Activated T-helper 2 cell treated with anti-CD3 and anti-CD28 coated beads, Interferon-gamma antibody, Interleukin-2, Interleukin-4, amounts not matched to agents 10 μg/mL and 5 μg/mL and 100 μg/mL, durations not matched to agents 14 hours and 24 hours and 36 hours (primary cell): ENCODE data around the gene AP4S1. TPM values are rescaled to one million over a fixed set of nuclear protein-coding genes. Genes with fewer than 3 reads are reported as not detected.

Experiments used
- DNase-seq: peaks from one replicate; pipeline ENCODE4 v3.0.0; 2021; ENCODE audit warnings: low spot score
- H3K27ac Mint-ChIP-seq: one replicate; pipeline ENCODE4 v1.8.0; 2021; ENCODE audit warnings: mixed read lengths
- H3K27me3 Mint-ChIP-seq: one replicate; pipeline ENCODE4 v1.8.0; 2021; ENCODE audit warnings: low read depth, mixed read lengths
- H3K36me3 Mint-ChIP-seq: one replicate; pipeline ENCODE4 v1.8.0; 2021; ENCODE audit warnings: low read depth, mixed read lengths
- H3K4me1 Mint-ChIP-seq: one replicate; pipeline ENCODE4 v1.8.0; 2021; ENCODE audit warnings: low read depth, mixed read lengths
- H3K4me3 Mint-ChIP-seq: one replicate; pipeline ENCODE4 v1.8.0; 2021; ENCODE audit warnings: low read depth, mild to moderate bottlenecking, moderate library complexity, mixed read lengths
- H3K9me3 Mint-ChIP-seq: one replicate; pipeline ENCODE4 v1.8.0; 2021; ENCODE audit warnings: mixed read lengths
- intact Hi-C: fragments of 100-400 bp; cut with micrococcal nuclease; formaldehyde crosslinking; loops from one replicate; pipeline ENCODE4 v1.15.1; 2023
- total RNA-seq: library from RNA; stranded (reverse); gene quantifications from 2 replicates; pipeline ENCODE4 v1.2.3, GENCODE V29; 2022

The AP4S1 gene
- total RNA-seq, 1 donor from 2014 or later = 7.0 TPM

DNA sequence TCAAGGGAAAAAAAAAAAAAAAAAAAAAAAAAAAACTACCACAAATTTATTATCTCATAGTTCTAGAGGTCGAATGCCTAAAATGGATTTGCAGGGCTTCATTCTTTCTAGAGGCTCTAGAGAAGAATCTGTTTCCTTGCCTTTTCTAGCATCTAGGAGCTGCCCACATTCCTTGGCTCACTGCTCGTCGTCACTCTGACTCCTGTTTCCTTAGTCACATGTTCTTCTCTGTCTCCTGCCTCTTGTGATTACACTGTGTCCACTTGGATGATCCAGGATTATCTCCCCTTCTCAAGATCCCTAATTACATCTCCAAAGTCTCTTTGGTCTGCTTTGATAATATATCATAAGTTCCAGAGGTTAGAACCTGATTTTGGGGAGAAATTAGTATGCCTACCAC is 93.4 kb downstream of the AP4S1 start:
- no peak overlapping the region for H3K27ac Mint-ChIP-seq
- intact Hi-C loops = no loop called here
- no peaks in the 10 kb centered on the region for H3K9me3 Mint-ChIP-seq
- H3K27me3 Mint-ChIP-seq = no peaks in the 10 kb centered on the region
- H3K4me3 Mint-ChIP-seq = no peak overlapping the region
- no peak for DNase-seq
- H3K4me1 Mint-ChIP-seq = peaks cover 5% of the 10 kb centered on the region
- peaks cover 66% of the 10 kb centered on the region for H3K36me3 Mint-ChIP-seq

DNA sequence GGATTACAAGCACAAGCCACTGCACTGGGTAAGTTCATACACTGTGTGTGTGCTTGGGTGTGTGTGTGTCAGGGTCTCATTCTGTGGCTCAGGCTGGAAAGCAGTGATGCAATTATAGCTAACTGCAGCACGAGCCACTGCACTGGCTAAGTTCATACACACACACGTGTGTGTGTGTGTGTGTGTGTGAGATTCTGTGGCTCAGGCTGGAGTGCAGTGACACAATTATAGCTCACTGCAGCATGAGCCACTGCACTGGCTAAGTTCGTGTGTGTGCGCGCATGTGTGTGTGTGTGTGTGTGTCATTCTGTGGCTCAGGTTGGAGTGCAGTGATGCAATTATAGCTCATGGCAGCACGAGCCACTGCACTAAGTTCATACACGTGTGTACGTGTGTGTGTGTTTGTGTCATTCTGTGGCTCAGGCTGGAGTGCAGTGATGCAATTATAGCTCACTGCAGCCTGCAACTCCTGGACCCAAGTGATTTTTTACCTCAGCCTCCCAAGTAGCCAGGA is 96.7 kb downstream of the AP4S1 start:
- H3K4me1 Mint-ChIP-seq = peaks cover 15% of the 10 kb centered on the region
- no peak for DNase-seq
- no peaks in the 10 kb centered on the region for H3K27me3 Mint-ChIP-seq
- intact Hi-C loops = loop anchor here (10.0 kb wide), 1 partner anchor 253 kb away; no protein-coding TSS in a partner anchor
- no peak overlapping the region for H3K27ac Mint-ChIP-seq
- no peaks in the 10 kb centered on the region for H3K9me3 Mint-ChIP-seq
- H3K36me3 Mint-ChIP-seq = peaks cover 59% of the 10 kb centered on the region
- H3K4me3 Mint-ChIP-seq = no peak overlapping the region

DNA sequence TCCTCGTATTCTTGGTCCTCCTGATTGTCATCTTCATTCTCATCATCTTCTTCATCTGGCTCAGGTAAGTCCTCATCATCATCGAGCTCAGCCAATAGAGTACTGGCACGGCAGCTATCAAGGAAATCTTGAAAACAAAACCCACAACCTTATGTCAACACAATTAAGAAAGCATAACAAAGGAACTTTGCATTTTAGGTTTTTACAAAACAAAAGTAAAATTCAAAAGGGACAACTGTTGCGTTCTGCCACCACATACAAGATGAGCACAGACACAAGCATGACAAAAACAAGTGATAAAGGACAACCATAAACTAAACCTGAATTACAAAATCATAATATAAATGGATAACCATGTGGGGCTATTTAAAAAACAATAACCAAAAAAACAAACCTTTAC is 97.5 kb downstream of the AP4S1 start:
- Mint-ChIP-seq H3K4me1 (peaks cover 20% of the 10 kb centered on the region), H3K27me3 (no peaks in the 10 kb centered on the region), H3K9me3 (no peaks in the 10 kb centered on the region), H3K36me3 (peaks cover 66% of the 10 kb centered on the region), H3K4me3 (no peak overlapping the region), H3K27ac (no peak overlapping the region)
- intact Hi-C loops = loop anchor here (10.0 kb wide), 1 partner anchor 252 kb away; no protein-coding TSS in a partner anchor
- no peak for DNase-seq

DNA sequence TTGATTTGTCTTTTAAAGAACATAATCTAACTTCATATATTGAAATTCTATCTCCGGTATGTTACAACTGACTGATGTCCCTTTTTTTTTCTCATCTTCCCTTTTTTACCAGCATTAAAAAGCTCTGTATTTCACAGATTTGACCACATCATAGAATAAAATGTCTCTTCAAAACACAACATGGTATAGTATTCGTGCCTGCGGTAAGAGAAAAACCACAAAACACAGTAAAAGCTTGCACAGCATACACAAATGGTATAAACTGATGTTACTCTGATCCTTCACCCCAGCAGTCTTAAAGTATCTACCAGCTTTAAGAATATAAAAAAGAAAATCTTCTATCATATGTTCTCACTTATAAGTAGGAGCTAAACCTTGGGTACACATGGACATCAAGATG is 98.7 kb downstream of the AP4S1 start:
- Mint-ChIP-seq H3K4me3 (no peak overlapping the region), H3K27ac (no peak overlapping the region), H3K4me1 (peaks cover 32% of the 10 kb centered on the region), H3K9me3 (no peaks in the 10 kb centered on the region), H3K36me3 (peaks cover 70% of the 10 kb centered on the region), H3K27me3 (no peaks in the 10 kb centered on the region)
- DNase-seq = no peak
- intact Hi-C loops = loop anchor here (10.0 kb wide), 1 partner anchor 251 kb away; no protein-coding TSS in a partner anchor

DNA sequence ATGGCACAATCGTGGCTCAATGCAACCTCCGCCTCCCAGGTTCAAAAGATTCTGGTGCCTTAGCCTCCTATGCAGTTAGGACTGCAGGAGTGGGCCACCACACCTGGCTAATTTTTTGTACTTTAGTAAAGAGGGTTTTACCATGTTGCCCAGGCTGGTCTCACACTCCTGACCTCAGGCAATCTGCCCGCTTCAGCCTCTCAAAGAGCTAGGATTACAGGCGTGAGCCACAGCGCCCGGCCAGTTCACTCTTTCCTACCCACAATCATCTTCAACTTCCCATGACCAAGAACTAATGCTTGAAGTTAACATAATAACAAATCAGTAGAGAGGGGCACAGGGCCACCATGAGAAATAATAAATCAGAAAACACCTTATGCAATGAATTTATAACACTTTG is 99.8 kb downstream of the AP4S1 start:
- no peak for DNase-seq
- Mint-ChIP-seq H3K4me3 (no peak overlapping the region), H3K4me1 (peaks cover 35% of the 10 kb centered on the region), H3K27ac (no peak overlapping the region), H3K9me3 (no peaks in the 10 kb centered on the region), H3K27me3 (no peaks in the 10 kb centered on the region), H3K36me3 (peaks cover 68% of the 10 kb centered on the region)
- intact Hi-C loops = loop anchor here (5.0 to 10.0 kb wide), 2 partner anchors 250 to 332 kb away; partner anchors contain the start of gene DTD2

DNA sequence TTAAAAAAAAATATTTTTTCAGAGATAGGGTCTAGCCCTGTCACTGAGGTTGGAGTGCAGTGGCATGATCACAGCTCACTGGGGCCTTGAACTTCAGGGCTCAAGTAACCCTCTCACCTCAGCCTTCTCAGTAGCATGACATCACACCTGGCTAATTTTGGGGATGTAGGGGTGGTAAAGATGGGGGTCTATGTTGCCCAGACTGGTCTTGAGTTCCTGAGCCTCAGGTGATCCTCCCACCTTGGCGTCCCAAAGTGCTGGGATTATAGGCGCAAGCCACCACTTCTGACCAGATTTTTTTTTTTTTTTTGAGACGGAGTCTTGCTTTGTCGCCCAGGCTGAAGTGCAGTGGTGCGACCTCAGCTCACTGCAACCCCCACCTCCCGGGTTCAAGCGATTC is 101.2 kb downstream of the AP4S1 start:
- no peak overlapping the region for H3K4me3 Mint-ChIP-seq
- no peaks in the 10 kb centered on the region for H3K9me3 Mint-ChIP-seq
- peaks cover 35% of the 10 kb centered on the region for H3K4me1 Mint-ChIP-seq
- H3K36me3 Mint-ChIP-seq = peaks cover 72% of the 10 kb centered on the region
- intact Hi-C loops = loop anchor here (2.0 to 10.0 kb wide), 4 partner anchors 80 to 331 kb away; partner anchors contain the start of genes DTD2, HECTD1 and STRN3
- H3K27ac Mint-ChIP-seq = no peak overlapping the region
- no peaks in the 10 kb centered on the region for H3K27me3 Mint-ChIP-seq
- no peak for DNase-seq

DNA sequence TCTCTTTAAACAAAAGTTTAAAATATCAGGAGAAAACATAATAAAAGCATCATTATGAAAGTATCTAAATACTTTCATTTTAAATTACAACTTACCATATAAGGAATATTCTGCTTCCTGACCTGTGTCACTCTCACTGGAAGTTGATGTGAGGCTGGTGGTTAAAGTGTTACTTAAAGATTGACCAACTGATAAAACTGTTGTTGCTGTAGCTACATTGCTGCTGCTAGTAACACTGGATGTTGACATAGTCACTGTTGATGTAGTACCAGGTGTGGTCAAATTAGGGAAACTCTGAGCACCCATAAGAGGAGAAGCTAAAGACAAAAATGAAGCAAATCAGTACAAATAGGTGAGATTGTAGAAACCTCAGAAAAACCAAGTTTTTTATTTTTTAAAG is 102.2 kb downstream of the AP4S1 start:
- peaks cover 35% of the 10 kb centered on the region for H3K4me1 Mint-ChIP-seq
- no peaks in the 10 kb centered on the region for H3K27me3 Mint-ChIP-seq
- no peak overlapping the region for H3K4me3 Mint-ChIP-seq
- H3K36me3 Mint-ChIP-seq = peaks cover 67% of the 10 kb centered on the region
- no peaks in the 10 kb centered on the region for H3K9me3 Mint-ChIP-seq
- H3K27ac Mint-ChIP-seq = peak overlapping the region; percentile 44
- peak; percentile 53 for DNase-seq
- intact Hi-C loops = loop anchor here (2.0 to 10.0 kb wide), 4 partner anchors 79 to 330 kb away; partner anchors contain the start of genes DTD2, HECTD1 and STRN3

DNA sequence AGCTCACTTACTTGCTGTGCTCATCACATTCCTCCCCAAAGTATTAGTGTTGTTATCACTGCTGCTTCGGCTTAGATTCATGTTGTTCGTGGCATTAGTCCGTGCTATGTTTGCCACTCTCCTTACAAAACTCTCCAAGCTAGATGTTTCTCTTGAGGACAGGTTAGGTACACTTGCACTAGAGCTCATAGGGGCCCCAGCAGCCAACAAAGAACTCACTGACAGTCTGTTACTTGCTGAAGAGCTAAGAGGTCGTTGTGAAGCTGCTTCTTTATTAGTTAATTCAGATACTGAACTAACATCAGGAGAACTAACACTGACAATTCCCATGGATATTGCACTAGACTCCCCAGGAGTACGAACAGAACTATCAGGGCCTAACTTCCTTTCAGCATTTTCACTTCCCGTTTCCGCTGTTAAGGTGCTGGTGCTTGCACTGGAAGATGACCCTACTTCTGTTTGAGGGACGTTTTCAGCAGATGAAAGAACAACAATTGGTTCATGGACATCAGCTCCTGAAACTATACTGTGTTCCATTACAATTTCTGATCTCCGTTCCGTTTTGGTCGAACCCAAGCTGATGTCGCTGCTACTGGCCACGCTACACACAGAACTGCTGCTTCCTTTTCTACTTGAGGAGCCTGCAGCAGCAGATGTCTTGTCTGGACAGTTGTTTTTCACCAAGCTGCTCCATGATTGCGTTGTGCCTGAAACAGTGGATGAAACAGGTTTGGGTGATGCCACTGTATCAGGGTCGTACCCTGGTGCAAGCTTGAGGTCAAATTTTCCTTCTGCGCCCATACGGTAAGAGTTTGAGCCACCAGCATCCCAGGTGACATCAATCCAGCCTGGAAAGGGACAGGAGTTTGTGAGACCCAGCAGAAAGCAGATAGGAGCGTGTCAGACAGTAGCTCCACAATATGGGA is 103.4 kb downstream of the AP4S1 start:
- no peaks in the 10 kb centered on the region for H3K9me3 Mint-ChIP-seq
- H3K4me3 Mint-ChIP-seq = no peak overlapping the region
- H3K27ac Mint-ChIP-seq = peak overlapping the region; percentile 60
- peaks cover 30% of the 10 kb centered on the region for H3K4me1 Mint-ChIP-seq
- intact Hi-C loops = loop anchor here (5.0 to 10.0 kb wide), 2 partner anchors 246 to 328 kb away; partner anchors contain the start of gene DTD2
- H3K36me3 Mint-ChIP-seq = peaks cover 64% of the 10 kb centered on the region
- H3K27me3 Mint-ChIP-seq = no peaks in the 10 kb centered on the region
- DNase-seq = no peak

DNA sequence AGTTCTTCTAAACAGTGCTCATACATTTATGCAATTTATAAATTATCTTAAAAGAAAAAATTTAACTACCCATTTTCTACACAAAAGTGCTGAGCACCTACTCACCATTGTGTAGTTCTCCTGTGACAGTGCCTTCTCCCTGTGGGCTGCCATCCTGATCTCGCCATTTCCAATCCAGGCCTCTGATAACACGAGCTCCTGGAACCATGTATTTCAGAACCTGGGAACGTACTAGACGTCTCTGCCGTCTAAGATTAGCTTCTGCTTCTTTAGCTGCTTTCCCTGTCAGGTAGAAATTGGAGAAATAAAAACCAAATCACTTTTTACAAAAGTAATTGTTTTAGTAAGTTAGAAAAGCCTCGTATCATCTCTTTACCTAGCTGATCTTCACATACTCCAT is 107.7 kb downstream of the AP4S1 start:
- no peaks in the 10 kb centered on the region for H3K27me3 Mint-ChIP-seq
- H3K4me3 Mint-ChIP-seq = no peak overlapping the region
- no peaks in the 10 kb centered on the region for H3K9me3 Mint-ChIP-seq
- H3K36me3 Mint-ChIP-seq = peaks cover 56% of the 10 kb centered on the region
- intact Hi-C loops = no loop called here
- H3K27ac Mint-ChIP-seq = no peak overlapping the region
- no peak for DNase-seq
- peaks cover 13% of the 10 kb centered on the region for H3K4me1 Mint-ChIP-seq

DNA sequence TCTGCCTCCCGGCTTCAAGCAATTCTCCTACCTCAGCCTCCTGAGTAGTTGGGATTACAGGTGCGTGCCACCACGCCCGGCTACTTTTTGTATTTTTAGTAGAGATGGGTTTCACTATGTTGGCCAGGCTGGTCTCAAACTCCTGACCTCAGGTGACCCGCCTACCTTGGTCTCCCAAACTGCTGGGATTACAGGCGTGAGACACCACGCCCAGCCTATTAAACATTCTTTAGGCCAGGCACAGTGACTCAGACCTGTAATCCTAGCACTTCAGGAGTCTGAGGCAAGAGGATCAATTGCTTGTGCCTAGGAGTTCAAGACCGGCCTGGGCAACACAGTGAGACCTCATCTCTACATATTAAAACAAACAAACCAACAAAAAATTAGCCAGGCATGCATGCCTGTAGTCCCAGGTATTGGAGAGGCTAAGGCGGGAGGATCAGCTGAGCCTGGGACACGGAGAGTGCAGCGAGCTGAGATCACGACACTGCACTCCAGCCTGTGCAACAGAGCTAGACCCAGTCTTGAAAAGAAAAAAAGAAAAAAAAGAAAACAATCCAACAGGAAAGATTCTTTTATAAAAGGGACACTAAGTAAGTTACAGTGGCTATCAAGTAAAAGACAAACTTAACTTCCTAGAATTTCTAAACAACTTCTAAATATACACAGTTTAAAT is 111.9 kb downstream of the AP4S1 start:
- H3K36me3 Mint-ChIP-seq = peaks cover 43% of the 10 kb centered on the region
- H3K27me3 Mint-ChIP-seq = no peaks in the 10 kb centered on the region
- no peak for DNase-seq
- intact Hi-C loops = no loop called here
- no peaks in the 10 kb centered on the region for H3K9me3 Mint-ChIP-seq
- no peak overlapping the region for H3K4me3 Mint-ChIP-seq
- no peak overlapping the region for H3K27ac Mint-ChIP-seq
- H3K4me1 Mint-ChIP-seq = no peaks in the 10 kb centered on the region

DNA sequence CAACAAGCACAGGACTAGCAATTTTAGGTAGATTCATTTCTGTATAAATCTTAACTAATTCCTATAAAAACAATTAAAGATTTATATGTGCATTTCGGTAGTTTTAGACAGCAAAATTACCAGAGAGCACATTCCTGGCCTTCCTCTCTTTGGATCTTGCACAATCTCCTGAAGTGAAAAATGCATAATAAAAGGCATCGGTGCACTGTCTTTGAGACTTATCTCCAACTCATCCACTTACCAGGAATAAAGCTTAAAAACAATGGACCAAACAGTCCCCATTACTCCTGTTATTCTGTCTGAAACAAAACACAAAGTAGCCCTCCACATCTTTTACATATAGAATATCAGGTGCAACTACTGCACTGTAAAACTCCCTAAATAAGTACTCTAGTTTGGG is 112.9 kb downstream of the AP4S1 start:
- no peak overlapping the region for H3K27ac Mint-ChIP-seq
- DNase-seq = no peak
- intact Hi-C loops = no loop called here
- no peaks in the 10 kb centered on the region for H3K27me3 Mint-ChIP-seq
- H3K36me3 Mint-ChIP-seq = peaks cover 43% of the 10 kb centered on the region
- no peak overlapping the region for H3K4me3 Mint-ChIP-seq
- H3K4me1 Mint-ChIP-seq = no peaks in the 10 kb centered on the region
- H3K9me3 Mint-ChIP-seq = no peaks in the 10 kb centered on the region

DNA sequence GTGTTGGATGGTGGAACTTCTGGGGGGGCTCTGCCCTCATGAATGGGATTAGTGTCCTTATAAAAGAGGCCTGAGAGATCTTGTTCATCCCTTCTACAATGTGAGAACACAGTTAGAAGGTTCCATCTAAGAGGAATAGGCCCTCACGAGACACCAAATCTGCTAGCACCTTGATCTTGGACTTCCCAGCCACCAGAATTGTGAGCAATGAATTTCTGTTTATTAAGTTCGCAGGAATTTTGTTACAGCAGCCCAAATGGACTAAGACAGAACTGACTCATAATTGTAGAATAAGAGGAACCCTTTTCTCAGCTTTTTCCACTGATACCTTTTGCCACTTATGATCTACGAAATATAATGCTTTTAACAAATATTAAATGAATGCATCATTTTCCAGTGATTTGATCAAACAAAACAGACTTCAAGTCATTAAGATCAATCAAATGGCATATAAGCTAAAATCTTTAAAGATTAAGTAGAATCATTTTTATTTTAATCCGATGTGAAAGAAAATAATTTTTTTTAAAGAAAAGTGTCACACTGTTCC is 113.9 kb downstream of the AP4S1 start:
- Mint-ChIP-seq H3K4me1 (no peaks in the 10 kb centered on the region), H3K9me3 (no peaks in the 10 kb centered on the region), H3K27me3 (no peaks in the 10 kb centered on the region), H3K36me3 (peaks cover 45% of the 10 kb centered on the region), H3K27ac (no peak overlapping the region), H3K4me3 (no peak overlapping the region)
- no peak for DNase-seq
- intact Hi-C loops = no loop called here
